T follicular helper cell (primary cell): Measurements from ENCODE around the gene FGF16.
"Not testable (repeated sequence)": the region's sequence is repeated elsewhere in the genome, so short reads cannot be mapped to it uniquely, and the experiment has no call there.

ENCODE experiments used
- DNase-seq: peaks from one replicate; pipeline ENCODE4 v3.0.0-alpha.2; 2020; ENCODE audit warnings: low read depth

FGF16 gene

GRCh38 chrX:77447653-77448569 lies 722 bp downstream of the FGF16 start:
- no peak for DNase-seq

GRCh38 chrX:77450415-77450814 lies 3.2 kb downstream of the FGF16 start:
- DNase-seq = no peak

- DNase-seq = no peak
Observed at GRCh38 chrX:77450996-77451395, 3.8 kb downstream of the FGF16 start.

- DNase-seq = no peak
Observed at GRCh38 chrX:77453190-77453589, 6.0 kb downstream of the FGF16 start.

GRCh38 chrX:77455437-77455836 lies 8.2 kb downstream of the FGF16 start:
- DNase-seq = no peak

GRCh38 chrX:77484045-77484444 lies 36.9 kb downstream of the FGF16 start:
- no peak for DNase-seq

GRCh38 chrX:77493677-77494553 lies 46.7 kb downstream of the FGF16 start:
- DNase-seq = no peak

GRCh38 chrX:77500164-77500563 lies 53.0 kb downstream of the FGF16 start:
- DNase-seq = not testable (repeated sequence)

GRCh38 chrX:77502951-77503525 lies 55.8 kb downstream of the FGF16 start:
- DNase-seq = no peak

- no peak for DNase-seq
Observed at GRCh38 chrX:77505227-77505626, 58.0 kb downstream of the FGF16 start.
